ENCODE measurements around the gene HSPA4. TPM values are rescaled to one million over a fixed set of nuclear protein-coding genes. Genes with fewer than 3 reads are reported as not detected.
A peak's percentile ranks its signal among the peaks of the same experiment; 100 is the strongest.
"Not testable (repeated sequence)": the region's sequence is repeated elsewhere in the genome, so short reads cannot be mapped to it uniquely, and the experiment has no call there.

The HSPA4 gene
- total and polyA plus RNA-seq, 12 donors: 48.0 to 207 (median 96.8) TPM

DNA sequence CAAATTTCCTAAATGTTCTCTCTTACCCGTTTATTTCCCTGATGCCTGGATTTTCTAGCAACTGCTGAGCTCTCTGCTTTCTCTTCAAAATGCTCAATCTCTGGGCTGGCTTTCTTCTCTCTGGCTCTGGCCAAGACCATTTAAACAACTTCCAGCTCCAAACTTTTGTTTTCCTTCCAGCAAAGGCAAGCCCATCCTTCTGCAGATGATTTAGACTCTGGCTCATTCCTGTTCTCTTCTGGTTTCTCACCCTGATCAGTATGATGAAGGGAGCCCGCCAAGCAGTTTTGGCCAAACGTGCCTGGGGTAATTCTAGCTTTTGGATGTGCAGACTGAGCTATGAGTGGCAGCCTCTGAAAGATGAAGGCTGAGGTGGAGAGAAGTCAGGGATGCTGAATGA, 78.1 kb downstream of the HSPA4 start:
- peak in 1 of 7 donors; percentile 5 for DNase-seq
- no peak overlapping the region for H3K4me3 ChIP-seq
- H3K9me3 ChIP-seq (replicated peaks in 1 of 3): no peaks in the 10 kb centered on the region
- H3K36me3 ChIP-seq (replicated peaks in 1 of 2): no peaks in the 10 kb centered on the region
- TF ChIP-seq POLR2A (IDR thresholded peaks at IDR 0.05): no peak
- TF ChIP-seq, protein P1, sequence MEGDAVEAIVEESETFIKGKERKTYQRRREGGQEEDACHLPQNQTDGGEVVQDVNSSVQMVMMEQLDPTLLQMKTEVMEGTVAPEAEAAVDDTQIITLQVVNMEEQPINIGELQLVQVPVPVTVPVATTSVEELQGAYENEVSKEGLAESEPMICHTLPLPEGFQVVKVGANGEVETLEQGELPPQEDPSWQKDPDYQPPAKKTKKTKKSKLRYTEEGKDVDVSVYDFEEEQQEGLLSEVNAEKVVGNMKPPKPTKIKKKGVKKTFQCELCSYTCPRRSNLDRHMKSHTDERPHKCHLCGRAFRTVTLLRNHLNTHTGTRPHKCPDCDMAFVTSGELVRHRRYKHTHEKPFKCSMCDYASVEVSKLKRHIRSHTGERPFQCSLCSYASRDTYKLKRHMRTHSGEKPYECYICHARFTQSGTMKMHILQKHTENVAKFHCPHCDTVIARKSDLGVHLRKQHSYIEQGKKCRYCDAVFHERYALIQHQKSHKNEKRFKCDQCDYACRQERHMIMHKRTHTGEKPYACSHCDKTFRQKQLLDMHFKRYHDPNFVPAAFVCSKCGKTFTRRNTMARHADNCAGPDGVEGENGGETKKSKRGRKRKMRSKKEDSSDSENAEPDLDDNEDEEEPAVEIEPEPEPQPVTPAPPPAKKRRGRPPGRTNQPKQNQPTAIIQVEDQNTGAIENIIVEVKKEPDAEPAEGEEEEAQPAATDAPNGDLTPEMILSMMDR (IDR thresholded peaks at IDR 0.05): no peak
- H3K27ac ChIP-seq: no peak overlapping the region
- 62 to 75% (median 67%) methylated on average over 3 of the region's 3 CpGs for WGBS, 4 donors
- intact Hi-C loops (cut with DNase I): no loop called here
- no peaks in the 10 kb centered on the region for H3K4me1 ChIP-seq (replicated peaks in 1 of 2)
- H3K27me3 ChIP-seq: no peaks in the 10 kb centered on the region

DNA sequence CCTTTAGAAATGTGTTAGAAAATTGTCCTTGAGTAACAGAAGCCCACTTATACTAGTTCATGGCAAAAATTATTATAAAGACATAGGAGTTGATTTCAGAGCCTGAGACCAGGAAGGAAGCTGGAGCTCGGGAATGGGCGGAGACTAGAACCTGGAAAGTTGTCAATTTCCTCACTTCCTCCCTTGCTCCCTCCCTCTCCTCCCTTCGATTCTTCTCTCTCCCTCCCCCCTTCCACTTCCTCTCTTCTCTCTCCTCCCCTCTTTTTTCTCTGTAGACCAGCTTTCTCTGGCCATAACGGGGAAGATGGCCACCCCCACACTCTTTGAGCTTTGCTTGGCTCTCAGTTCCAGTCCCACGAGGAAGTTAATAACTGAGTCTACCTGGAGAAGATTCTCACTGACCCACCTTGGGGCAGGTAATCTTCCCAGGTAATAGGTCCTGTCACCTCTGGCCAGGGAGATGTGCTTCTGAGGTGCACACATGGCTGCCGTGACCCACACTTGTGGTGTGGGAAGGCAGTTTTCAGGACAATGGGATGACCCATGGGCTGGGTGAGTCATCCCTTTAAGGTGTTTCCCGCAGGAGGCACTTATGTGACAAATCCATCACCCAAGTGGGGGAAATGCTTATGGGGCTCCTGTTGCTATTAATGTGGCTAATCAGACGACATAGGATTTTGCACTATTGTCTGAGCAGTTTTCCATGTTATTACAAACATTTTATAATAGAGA, 78.7 kb downstream of the HSPA4 start:
- no peaks in the 10 kb centered on the region for H3K4me1 ChIP-seq (replicated peaks in 1 of 2)
- H3K27ac ChIP-seq: no peak overlapping the region
- H3K4me3 ChIP-seq: no peak overlapping the region
- no peaks in the 10 kb centered on the region for H3K36me3 ChIP-seq (replicated peaks in 1 of 2)
- no peak for TF ChIP-seq POLR2A (IDR thresholded peaks at IDR 0.05)
- TF ChIP-seq, protein P1 (IDR thresholded peaks at IDR 0.05): no peak
- peak in 1 of 7 donors; percentile 10 for DNase-seq
- no peaks in the 10 kb centered on the region for H3K9me3 ChIP-seq (replicated peaks in 1 of 3)
- no peaks in the 10 kb centered on the region for H3K27me3 ChIP-seq
- intact Hi-C loops (cut with DNase I): no loop called here
- 60 to 67% (median 61%) methylated on average over 8 of the region's 8 CpGs for WGBS, 4 donors

DNA sequence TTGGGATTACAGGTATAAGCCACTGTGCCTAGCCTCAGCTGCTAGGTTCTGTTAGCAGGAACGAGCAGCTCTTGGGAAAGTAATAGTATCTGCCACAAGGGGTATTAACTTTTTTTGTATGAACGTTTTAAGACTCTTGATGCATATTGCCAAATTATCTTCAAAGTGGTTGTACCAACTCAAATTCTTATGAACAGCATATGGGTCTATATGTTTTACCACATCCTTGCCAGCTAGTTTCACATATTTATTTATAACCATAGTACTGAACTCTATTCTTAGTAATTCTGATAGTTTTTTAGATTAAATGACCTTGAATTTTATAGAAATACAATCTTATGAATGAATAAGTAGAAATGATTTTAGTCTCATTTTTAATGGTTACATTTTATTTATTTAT, 80.9 kb downstream of the HSPA4 start:
- WGBS, 4 donors: 58 to 75% (median 68%) methylated on average over 2 of the region's 2 CpGs
- no peak for TF ChIP-seq POLR2A (IDR thresholded peaks at IDR 0.05)
- TF ChIP-seq, protein P1 (IDR thresholded peaks at IDR 0.05): no peak
- intact Hi-C loops (cut with DNase I): no loop called here

DNA sequence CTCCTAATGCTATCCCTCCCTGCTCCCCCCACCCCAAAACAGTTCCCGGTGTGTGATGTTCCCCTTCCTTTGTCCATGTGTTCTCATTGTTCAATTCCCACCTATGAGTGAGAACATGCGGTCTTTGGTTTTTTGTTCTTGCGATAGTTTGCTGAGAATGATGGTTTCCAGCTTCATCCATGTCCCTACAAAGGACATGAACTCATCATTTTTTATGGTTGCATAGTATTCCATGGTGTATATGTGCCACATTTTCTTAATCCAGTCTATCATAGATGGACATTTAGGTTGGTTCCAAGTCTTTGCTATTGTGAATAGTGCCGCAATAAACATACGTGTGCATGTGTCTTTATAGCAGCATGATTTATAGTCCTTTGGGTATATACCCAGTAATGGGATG, 81.4 kb downstream of the HSPA4 start:
- peak in 1 of 7 donors; percentile 6 for DNase-seq
- WGBS, 4 donors: 88 to 97% (median 89%) methylated on average over 3 to 5 of the region's 5 CpGs

More for the DNA sequence above, 80.9 kb downstream of the HSPA4 start:
- Histone ChIP-seq H3K4me1 (replicated peaks in 1 of 2) (no peaks in the 10 kb centered on the region), H3K27me3 (no peaks in the 10 kb centered on the region), H3K27ac (no peak overlapping the region), H3K36me3 (replicated peaks in 1 of 2) (no peaks in the 10 kb centered on the region), H3K4me3 (no peak overlapping the region), H3K9me3 (replicated peaks in 1 of 3) (no peaks in the 10 kb centered on the region)
- DNase-seq: no peak

DNA sequence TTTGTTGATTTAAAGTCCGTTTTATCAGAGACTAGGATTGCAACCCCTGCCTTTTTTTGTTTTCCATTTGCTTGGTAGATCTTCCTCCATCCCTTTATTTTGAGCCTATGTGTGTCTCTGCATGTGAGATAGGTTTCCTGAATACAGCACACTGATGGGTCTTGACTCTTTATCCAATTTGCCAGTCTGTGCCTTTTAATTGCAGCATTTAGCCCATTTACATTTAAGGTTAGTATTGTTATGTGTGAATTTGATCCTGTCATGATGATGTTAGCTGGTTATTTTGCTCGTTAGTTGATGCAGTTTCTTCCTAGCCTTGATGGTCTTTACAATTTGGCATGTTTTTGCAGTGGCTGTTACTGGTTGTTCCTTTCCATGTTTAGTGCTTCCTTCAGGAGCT, 85.1 kb downstream of the HSPA4 start:
- H3K4me3 ChIP-seq; DNase-seq; H3K4me1 ChIP-seq (replicated peaks in 1 of 2); intact Hi-C loops (cut with DNase I); H3K27me3 ChIP-seq; H3K36me3 ChIP-seq (replicated peaks in 1 of 2); H3K9me3 ChIP-seq (replicated peaks in 1 of 3); H3K27ac ChIP-seq: not testable (repeated sequence)
- 50 to 76% (median 60%) methylated on average over 2 of the region's 2 CpGs for WGBS, 4 donors

More for the DNA sequence above, 81.4 kb downstream of the HSPA4 start:
- H3K27me3 ChIP-seq; H3K4me1 ChIP-seq (replicated peaks in 1 of 2); H3K4me3 ChIP-seq; H3K27ac ChIP-seq; intact Hi-C loops (cut with DNase I); H3K9me3 ChIP-seq (replicated peaks in 1 of 3); H3K36me3 ChIP-seq (replicated peaks in 1 of 2): not testable (repeated sequence)

Data from adrenal gland (tissue), 12 donors.